8988T (cell line): ENCODE results near the gene SLC16A12.
"Not testable (repeated sequence)": the region's sequence is repeated elsewhere in the genome, so short reads cannot be mapped to it uniquely, and the experiment has no call there.

Source experiments
- DNase-seq: peaks from one replicate; pipeline ENCODE4 v3.0.0; 2011

SLC16A12 gene

DNA sequence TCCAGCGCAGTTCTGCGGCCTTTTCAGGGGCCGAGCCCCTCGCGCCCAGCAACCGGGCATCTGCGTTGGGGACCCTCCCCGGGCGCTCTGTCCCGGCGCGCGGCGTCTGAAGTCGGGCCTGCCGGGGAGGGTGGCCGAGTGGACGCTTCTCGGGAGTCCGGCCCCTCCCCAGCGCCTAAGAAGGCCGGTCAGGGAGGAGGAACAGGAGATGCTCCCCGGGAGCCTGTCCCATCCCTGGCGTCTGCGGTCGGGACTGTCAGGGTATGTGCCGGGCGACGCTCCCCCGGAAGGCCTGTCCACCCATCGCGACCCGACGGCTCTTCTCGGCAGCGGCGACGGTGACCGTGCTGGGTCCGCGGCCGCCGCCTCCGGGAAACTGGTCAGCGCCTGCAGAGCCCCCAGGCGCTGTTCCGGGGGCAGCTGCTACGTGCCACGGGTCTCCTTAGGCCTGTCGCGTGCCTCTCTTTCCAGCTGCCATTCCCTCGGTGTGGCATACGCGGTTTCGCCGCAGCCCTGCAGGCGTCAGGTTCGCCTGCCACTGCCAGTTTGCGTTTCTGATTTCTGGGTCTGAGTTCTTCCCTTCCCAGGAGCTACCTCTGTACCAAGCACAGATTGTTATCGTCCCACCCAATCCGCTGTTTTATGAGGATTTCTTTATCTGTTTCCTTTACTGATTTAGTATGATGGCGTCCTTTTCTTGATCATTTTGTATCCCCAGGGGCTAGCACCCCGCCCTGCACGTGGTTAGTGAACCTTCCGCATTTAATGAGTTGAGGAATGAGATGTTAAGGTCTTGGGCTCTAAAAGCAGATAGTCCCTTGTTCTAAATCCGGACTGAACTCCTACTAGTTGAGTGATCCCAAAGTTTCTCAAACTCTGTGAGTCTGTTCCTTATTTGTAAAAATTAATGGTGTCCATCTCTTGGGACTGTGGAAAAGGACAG, 120.2 kb downstream of the SLC16A12 start:
- peak; percentile 46 for DNase-seq

DNA sequence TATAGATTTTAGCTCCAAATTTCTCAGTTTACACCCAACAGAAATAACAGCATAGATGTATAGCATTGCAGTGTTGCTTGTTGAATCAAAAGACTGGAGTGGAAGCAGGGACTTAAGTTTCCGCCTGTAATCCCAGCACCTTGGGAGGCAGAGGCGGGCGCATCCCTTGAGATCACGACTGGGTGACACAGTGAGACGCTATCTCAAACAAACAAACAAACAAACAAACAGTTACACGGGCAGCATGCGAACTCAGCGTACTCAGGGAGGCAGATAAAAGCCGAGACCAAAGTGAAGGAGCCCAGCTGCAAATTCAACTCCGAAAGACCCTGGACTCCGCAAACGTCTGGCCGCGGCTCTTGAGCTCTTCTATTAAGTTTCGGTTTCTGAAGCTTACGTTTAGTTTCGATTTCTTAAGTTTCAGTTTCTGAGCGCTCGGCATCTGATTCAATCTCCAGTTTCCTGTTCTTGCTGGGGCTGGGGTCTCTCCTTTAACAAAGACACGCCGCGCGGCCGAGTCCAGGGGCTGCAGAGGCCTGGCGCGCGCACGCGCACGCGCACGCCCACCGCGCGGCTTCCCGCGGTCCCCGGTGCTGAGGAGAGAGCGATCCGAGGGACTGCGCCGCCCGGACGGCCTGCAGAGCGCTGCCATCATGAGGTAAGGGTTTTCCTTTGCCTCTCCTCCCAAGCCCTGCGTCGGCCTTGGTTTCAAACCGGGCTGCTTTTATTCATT, 121.1 kb downstream of the SLC16A12 start, which contains the start of gene IFIT5:
IFIT5 (plus strand) TSS at position 423 of the 733 bp plus-strand sequence; CDS start at position 654, 231 bp downstream.
- DNase-seq: peak; percentile 72

DNA sequence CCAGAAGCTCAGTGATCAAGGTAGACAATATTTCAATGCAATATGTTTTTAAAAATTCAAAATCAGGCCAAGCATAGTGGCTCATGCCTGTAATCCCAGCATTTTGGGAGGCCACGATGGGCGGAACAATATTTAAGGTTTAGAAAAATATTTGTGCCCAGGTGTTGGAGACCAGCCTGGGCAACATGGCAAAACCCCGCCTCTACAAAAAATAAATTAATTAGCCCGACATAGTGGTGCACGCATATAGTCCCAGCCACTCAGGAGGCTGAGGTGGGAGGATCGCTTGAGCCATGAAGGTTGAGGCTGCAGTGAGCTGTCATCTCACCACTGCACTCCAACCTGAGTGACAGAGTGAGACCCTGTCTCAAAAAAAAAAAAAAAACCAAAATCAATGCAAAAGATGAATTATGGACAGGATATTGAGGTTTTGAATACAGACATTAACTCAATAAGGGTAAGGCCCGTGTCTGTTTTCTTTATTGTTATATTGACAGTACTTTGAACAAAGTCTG, 121.9 kb downstream of the SLC16A12 start:
- no peak for DNase-seq

DNA sequence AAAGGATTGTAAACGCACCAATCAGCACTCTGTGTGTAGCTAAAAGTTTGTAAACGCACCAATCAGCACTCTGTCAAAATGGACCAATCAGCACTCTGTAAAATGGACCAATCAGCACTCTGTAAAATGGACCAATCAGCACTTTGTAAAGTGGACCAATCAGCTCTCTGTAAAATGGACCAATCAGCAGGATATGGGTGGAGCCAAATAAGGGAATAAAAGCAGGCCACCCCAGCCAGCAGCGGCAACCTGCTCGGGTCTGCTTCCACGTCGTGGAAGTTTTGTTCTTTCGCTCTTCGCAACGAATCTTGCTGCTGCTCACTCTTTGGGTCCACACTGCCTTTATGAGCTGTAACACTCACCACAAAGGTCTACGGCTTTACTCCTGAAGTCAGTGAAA, 123.1 kb downstream of the SLC16A12 start:
- not testable (repeated sequence) for DNase-seq

DNA sequence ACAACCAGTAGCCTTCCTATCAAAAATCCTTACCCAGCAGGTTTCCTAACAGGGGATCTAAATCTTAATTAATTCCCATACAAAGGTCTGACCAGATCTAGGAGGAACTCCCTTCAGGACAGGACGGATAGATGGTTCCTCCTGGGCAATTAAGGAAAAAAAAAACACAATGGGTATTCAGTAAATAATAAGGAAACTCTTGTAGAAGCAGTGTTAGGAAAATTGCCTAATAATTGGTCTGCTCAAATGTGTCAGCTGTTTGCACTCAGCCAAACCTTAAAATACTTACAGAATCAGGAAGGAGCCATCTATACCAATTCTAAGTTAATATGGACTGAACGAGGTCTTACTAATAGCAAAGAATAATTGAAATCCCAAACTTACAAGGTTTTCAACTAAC, 124.3 kb downstream of the SLC16A12 start:
- DNase-seq: not testable (repeated sequence)

DNA sequence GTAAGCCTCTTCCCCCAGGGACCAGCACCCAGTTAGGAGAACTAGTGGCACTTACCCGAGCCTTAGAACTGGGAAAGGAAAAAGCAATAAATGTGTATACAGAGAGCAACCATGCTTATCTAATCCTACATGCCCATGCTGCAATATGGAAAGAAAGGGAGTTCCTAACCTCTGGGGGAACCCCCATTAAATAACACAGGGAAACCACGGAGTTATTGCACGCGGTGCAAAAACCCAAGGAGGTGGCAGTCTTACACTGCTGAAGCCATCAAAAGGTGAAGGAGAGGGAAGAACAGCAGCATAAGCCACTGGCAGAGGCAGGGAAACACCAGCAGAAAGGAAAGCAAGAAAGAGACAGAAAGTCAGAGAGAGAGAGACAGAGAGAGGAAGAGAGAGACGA, 124.8 kb downstream of the SLC16A12 start:
- DNase-seq: not testable (repeated sequence)

GRCh38 chr10:89409282-89409681, 126.1 kb downstream of the SLC16A12 start:
- not testable (repeated sequence) for DNase-seq

DNA sequence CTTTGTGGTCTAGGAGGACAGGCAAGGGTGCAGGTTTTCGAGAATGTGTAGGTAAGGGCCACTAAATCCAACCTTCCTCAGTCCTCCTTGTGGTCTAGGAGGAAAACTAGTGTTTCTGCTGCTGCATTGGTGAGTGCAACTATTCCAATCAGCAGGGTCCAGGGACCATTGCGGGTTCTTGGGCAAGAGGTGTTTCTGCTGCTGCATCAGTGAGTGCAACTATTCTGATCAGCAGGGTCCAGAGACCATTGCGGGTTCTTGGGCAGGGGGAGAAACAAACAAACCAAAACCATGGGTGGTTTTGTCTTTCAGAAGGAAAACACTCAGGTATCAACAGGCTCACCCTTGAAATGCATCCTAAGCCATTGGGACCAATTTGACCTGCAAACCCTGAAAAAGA, 127.6 kb downstream of the SLC16A12 start:
- DNase-seq: not testable (repeated sequence)

DNA sequence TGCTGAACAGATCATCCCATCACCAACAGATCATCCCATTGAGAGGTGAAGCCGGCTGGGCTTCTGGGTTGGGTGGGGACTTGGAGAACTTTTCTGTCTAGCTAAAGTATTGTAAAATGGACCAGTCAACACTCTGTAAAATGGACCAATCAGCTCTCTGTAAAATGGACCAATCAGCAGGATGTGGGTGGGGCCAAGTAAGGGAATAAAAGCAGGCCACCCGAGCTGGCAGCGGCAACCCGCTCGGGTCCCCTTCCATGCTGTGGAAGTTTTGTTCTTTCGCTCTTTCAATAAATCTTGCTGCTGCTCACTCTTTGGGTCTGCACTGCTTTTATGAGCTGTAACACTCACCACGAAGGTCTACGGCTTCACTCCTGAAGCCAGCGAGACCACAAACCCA, 129.2 kb downstream of the SLC16A12 start:
- DNase-seq: not testable (repeated sequence)

- no peak for DNase-seq
These were observed 131.0 kb downstream of the SLC16A12 start for GRCh38 chr10:89404104-89405047.

DNA sequence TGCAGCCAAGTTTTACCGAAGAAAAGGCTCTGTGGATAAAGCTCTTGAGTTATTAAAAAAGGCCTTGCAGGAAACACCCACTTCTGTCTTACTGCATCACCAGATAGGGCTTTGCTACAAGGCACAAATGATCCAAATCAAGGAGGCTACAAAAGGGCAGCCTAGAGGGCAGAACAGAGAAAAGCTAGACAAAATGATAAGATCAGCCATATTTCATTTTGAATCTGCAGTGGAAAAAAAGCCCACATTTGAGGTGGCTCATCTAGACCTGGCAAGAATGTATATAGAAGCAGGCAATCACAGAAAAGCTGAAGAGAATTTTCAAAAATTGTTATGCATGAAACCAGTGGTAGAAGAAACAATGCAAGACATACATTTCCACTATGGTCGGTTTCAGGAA, 132.4 kb downstream of the SLC16A12 start:
- DNase-seq: no peak

DNA sequence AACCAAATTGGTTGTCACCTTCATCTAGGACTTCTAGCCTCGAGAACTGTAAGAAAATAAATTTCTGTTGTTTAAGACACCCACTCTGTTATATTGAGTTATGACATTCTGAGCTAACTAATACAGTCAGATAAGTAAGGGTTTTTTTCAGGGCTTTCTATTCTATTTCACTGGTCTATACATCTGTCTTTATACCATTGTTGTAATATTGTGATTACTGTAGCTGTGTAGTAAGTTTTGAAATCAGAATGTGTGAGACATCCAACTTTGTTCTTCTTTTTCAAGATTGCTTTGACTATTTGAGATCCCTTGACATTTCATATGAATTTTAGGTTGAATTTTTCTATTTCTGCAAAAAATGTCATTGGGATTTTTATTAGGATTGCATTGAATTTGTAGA, 135.4 kb downstream of the SLC16A12 start:
- DNase-seq: no peak

DNA sequence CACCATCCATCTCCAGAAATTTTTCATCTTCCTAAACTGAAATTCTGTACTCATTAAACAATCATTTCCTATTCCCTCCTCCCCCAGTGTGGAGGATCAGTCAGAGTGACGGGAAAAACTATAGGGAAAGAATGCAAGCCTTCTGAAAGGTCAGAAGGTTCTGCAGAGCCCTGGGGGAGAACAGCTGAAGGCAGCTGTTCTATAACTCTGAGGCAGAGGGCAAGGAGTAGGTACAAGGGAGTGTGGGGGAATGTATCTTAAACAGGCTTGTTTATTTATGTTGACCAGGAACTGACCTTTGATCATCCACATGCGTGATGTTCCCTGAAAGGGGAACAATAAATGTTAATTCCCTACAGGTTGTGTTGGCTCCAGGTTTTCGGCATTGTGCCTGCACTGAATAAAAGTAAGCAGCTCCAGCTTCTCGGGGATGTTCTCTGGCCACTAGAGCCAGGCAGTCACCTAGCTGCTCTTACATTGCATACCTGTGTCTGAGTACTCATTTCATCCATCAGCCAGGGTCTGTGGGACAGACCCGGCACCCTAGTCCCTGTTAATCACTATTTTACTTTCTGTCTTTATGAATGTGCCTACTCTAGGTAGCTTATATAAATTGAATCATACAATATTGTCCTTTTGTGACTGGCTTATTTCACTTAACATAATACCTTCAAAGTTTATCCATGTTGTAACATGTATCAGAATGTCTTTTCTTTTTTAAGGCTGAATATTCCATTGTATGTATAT, 137.2 kb downstream of the SLC16A12 start:
- no peak for DNase-seq

- DNase-seq: no peak
These were observed 140.3 kb downstream of the SLC16A12 start for GRCh38 chr10:89395141-89395540.

- DNase-seq: no peak
These were observed 141.5 kb downstream of the SLC16A12 start for GRCh38 chr10:89393898-89394297.

DNA sequence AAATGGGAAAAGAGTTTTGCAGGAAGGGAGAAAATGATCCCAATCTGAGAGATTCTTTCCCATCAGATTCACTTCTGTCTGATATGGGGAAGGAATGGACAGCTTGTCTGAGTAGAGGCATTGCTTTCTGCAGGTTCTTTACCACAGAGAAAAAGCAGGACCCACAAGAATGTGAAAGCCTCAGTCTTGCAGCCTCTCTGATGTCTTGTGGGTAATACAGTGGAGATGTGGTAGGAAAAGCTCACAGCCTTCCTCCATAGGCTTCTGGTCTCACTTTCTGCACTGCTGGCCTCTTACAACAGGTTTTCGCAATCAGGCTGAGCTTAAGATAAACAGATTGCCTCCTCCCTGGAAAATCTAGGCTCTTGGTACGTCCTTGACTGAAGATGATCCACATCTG, 142.4 kb downstream of the SLC16A12 start:
- no peak for DNase-seq

DNA sequence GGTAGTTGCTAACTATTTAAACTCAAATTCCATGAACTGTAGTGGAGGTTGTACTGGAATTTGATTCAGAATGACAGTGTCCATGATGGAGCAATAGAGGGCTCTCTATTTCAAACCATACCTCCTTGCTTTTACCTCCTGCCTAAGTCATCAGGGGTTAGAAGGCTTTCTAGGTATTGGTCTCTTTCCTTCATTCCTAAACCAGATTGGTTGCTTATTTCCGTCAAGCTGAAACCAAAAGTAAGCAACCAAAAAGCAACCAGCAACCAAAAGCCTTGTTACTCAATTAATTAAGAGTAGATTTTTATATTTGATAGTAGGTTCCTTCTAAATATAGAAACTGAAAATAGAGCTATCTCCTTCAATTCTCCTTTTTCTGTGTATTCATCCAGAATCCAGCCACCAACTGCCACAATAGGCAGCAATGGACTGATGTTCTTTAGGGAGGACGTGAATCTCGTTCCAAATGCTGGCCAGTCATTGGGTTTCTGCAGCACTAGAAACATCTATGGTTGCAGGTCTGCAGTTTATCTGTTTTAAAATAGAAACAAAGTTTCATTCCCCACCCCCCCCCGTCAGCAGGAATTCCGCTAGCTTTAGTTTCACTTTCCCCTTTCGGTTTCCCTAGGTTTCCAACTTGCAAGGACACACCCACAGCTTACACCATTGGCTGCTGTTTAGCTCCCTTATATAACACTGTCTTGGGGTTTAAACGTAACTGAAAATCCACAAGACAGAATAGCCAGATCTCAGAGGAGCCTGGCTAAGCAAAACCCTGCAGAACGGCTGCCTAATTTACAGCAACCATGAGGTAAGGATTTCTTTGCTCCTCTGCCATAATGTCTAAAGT, 143.3 kb downstream of the SLC16A12 start, which contains the start of gene IFIT1:
IFIT1 (plus strand) TSS at position 717 of the 850 bp plus-strand sequence; CDS start at position 807, 90 bp downstream.
- peak; percentile 32 for DNase-seq

GRCh38 chr10:89391226-89391576, 144.2 kb downstream of the SLC16A12 start:
- not testable (repeated sequence) for DNase-seq

DNA sequence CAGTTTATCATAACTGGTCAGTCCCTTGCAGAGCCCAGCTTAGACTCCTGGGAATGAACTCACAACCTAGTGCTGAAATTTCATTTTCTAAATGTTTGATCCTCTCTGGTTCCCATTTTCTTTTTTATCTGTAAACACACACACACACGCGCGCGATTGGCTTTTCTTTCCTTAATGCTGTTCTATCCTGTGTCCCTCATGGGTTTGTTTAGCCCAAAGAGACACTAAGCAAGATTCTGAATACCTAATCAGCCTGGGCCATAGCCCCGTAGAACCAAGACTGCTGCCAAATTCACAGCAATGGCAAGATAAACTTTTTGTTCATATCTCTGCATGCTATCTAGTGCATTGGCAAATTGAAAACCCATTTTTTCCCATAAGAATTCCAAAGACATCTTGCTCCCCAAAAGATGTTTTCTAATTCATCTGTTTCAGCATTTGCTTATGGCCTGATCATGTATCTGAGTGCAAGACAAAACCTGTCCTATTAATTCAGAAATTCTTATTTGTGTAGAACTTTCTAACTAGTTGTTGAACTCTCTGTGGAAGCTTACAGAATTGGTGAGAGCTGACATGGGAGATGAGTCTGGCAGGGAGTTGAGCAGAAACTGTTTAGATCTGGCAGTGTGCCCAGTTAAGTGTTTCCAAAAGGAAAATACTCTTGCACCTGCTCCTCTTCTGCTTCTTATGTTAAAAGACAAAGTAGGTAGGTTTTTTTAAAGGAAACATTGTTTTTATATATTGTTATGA, 144.7 kb downstream of the SLC16A12 start:
- DNase-seq: no peak

GRCh38 chr10:89389254-89389653, 146.1 kb downstream of the SLC16A12 start:
- DNase-seq: no peak
